ENCODE results near the gene SMIM32. TPM values are rescaled to one million over a fixed set of nuclear protein-coding genes. Genes with fewer than 3 reads are reported as not detected.
A peak's percentile ranks its signal among the peaks of the same experiment; 100 is the strongest.

The SMIM32 gene
- total RNA-seq, 1 donor from 2014 or later = 0.13 TPM

DNA sequence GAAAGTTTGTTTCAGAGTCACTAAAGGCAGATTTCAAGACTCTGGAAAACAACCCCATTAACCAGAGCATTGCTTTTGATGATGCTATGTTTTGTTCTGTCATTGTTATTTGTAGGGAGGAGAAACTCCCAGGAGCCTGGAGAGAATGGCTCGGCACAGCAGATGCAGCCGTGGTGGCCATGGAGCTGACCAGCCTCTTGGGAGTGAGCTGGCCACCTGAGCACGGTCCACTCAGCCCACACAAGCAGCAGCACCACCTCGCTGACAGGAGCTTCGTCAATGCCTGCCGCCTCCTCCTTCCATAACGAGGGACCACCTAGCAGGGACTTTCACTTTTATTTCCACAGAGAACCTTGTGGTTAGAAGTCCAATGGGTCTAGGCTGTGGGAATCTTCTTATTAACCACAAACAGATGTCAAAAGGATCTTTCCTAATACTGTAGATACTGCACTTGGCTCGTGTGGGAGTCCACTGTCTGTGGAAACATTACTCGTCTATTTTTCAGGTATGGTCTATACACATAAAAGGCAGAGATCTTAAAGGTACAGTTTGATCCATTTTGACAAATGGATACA, 21.0 kb upstream of the SMIM32 start:
- Histone ChIP-seq H3K4me3 (no peak overlapping the region), H3F3A (ENCODE audit: low read depth) (peaks cover 7% of the 10 kb centered on the region), H3K36me3 (no peaks in the 10 kb centered on the region), H3K9me3 (ENCODE audit: low read depth) (no peaks in the 10 kb centered on the region), H3K27ac (no peak overlapping the region), H3K4me1 (peaks cover 7% of the 10 kb centered on the region), H3K4me2 (no peak overlapping the region), H3K27me3 (no peaks in the 10 kb centered on the region), H3K9ac (no peak overlapping the region), H4K20me1 (ENCODE audit: low read depth) (no peaks in the 10 kb centered on the region), H3K79me2 (ENCODE audit: low read depth) (no peaks in the 10 kb centered on the region), H2AFZ (replicated peaks) (no peak overlapping the region)
- H3K27ac Mint-ChIP-seq = no peak overlapping the region
- H3K9me3 Mint-ChIP-seq = no peaks in the 10 kb centered on the region
- no peak overlapping the region for H3K4me3 Mint-ChIP-seq
- no peaks in the 10 kb centered on the region for H3K4me1 Mint-ChIP-seq
- DNase-seq (ENCODE audit: low spot score) = no peak
- H3K36me3 Mint-ChIP-seq = no peaks in the 10 kb centered on the region
- TF ChIP-seq, protein P1, sequence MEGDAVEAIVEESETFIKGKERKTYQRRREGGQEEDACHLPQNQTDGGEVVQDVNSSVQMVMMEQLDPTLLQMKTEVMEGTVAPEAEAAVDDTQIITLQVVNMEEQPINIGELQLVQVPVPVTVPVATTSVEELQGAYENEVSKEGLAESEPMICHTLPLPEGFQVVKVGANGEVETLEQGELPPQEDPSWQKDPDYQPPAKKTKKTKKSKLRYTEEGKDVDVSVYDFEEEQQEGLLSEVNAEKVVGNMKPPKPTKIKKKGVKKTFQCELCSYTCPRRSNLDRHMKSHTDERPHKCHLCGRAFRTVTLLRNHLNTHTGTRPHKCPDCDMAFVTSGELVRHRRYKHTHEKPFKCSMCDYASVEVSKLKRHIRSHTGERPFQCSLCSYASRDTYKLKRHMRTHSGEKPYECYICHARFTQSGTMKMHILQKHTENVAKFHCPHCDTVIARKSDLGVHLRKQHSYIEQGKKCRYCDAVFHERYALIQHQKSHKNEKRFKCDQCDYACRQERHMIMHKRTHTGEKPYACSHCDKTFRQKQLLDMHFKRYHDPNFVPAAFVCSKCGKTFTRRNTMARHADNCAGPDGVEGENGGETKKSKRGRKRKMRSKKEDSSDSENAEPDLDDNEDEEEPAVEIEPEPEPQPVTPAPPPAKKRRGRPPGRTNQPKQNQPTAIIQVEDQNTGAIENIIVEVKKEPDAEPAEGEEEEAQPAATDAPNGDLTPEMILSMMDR (IDR thresholded peaks at IDR 0.05) = no peak
- TF ChIP-seq EZH2phosphoT487 (IDR thresholded peaks at IDR 0.05) (no peak), EZH2 (IDR thresholded peaks at IDR 0.05) (no peak)
- peaks cover 2% of the 10 kb centered on the region for H3K27me3 Mint-ChIP-seq (ENCODE audit: insufficient read depth, low read depth)

- peak; percentile 73 for DNase-seq (ENCODE audit: low spot score)
- Mint-ChIP-seq H3K27ac (no peak overlapping the region), H3K36me3 (no peaks in the 10 kb centered on the region), H3K9me3 (no peaks in the 10 kb centered on the region), H3K4me1 (no peaks in the 10 kb centered on the region), H3K4me3 (no peak overlapping the region), H3K27me3 (ENCODE audit: insufficient read depth, low read depth) (peaks cover 2% of the 10 kb centered on the region)
- peaks cover 7% of the 10 kb centered on the region for H3K4me1 ChIP-seq
- TF ChIP-seq, protein P1 (IDR thresholded peaks at IDR 0.05) = peak; percentile 95
- TF ChIP-seq EZH2 (IDR thresholded peaks at IDR 0.05) (no peak), EZH2phosphoT487 (IDR thresholded peaks at IDR 0.05) (no peak)
- no peak overlapping the region for H3K27ac ChIP-seq
- no peaks in the 10 kb centered on the region for H3K79me2 ChIP-seq (ENCODE audit: low read depth)
- H4K20me1 ChIP-seq (ENCODE audit: low read depth) = no peaks in the 10 kb centered on the region
- H3K4me3 ChIP-seq = no peak overlapping the region
- H3K9me3 ChIP-seq (ENCODE audit: low read depth) = no peaks in the 10 kb centered on the region
- H3K27me3 ChIP-seq = no peaks in the 10 kb centered on the region
- H3K36me3 ChIP-seq = no peaks in the 10 kb centered on the region
- peaks cover 7% of the 10 kb centered on the region for H3F3A ChIP-seq (ENCODE audit: low read depth)
- H3K9ac ChIP-seq = no peak overlapping the region
- no peak overlapping the region for H3K4me2 ChIP-seq
- H2AFZ ChIP-seq (replicated peaks) = no peak overlapping the region
Observed at GRCh38 chr5:136212252-136212721, 19.3 kb upstream of the SMIM32 start.

GRCh38 chr5:136211282-136212040, 18.5 kb upstream of the SMIM32 start:
- Mint-ChIP-seq H3K27ac (no peak overlapping the region), H3K4me1 (no peaks in the 10 kb centered on the region), H3K4me3 (no peak overlapping the region), H3K27me3 (ENCODE audit: insufficient read depth, low read depth) (peaks cover 2% of the 10 kb centered on the region), H3K36me3 (no peaks in the 10 kb centered on the region), H3K9me3 (peaks cover under 1% of the 10 kb centered on the region)
- Histone ChIP-seq H3F3A (ENCODE audit: low read depth) (peaks cover 7% of the 10 kb centered on the region), H3K9ac (no peak overlapping the region), H3K27me3 (no peaks in the 10 kb centered on the region), H2AFZ (replicated peaks) (no peak overlapping the region), H3K4me1 (peaks cover 7% of the 10 kb centered on the region), H3K4me2 (peak overlapping the region; percentile 6), H4K20me1 (ENCODE audit: low read depth) (no peaks in the 10 kb centered on the region), H3K27ac (no peak overlapping the region), H3K79me2 (ENCODE audit: low read depth) (no peaks in the 10 kb centered on the region), H3K36me3 (no peaks in the 10 kb centered on the region), H3K4me3 (no peak overlapping the region), H3K9me3 (ENCODE audit: low read depth) (no peaks in the 10 kb centered on the region)
- no peak for TF ChIP-seq EZH2 (IDR thresholded peaks at IDR 0.05)
- no peak for TF ChIP-seq EZH2phosphoT487 (IDR thresholded peaks at IDR 0.05)
- TF ChIP-seq, protein P1 (IDR thresholded peaks at IDR 0.05) = no peak
- DNase-seq (ENCODE audit: low spot score) = peak; percentile 33

All from neural progenitor cell (in vitro differentiated cells).